ENCODE measurements around the gene SLC44A1. TPM values are rescaled to one million over a fixed set of nuclear protein-coding genes. Genes with fewer than 3 reads are reported as not detected.

SLC44A1 gene
- total RNA-seq, 1 experiment from 2014 or later: 55.4 TPM

DNA sequence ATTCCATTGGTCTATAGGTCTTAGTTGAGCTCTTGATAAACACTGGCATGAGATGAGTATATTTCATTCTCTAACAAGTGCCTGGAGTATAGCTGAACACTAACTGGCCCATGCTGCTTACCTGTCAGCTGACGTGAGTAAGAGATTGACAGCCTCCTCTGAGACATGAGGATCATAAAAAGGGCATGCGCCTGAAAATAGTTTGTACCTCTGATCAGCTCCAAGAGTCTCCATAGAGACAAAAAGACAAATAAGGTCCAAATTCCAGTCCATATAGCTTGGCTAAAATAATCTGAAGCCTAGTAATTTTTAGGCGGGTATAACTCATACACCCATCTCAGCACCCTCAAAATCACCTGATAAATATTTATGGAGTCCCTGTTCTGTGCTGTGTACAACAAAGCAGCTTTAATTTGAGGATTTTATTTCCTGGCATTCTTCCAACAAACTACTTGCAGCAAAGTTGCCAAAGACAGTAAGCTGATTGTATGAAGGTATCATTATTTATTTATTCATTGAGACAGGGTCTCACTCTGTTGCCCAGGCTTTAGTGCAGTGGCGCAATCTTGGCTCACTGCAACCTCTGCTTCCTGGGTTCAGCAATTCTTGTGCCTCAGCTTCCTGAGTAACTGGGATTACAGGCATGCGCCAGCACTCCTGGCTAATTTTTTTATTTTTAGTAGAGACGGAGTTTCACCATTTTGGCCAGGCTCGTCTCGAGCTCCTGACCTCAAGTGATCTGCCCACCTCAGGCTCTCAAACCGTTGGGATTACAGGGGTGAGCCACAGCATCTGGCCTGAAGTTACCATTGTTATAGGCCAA is 187.2 kb downstream of the SLC44A1 start:
- no peak for DNase-seq (ENCODE audit: low read depth)

- no peak for DNase-seq (ENCODE audit: low read depth)
Observed at GRCh38 chr9:105432247-105432842, 187.9 kb downstream of the SLC44A1 start.

- DNase-seq (ENCODE audit: low read depth): no peak
Observed at GRCh38 chr9:105435453-105435852, 191.0 kb downstream of the SLC44A1 start.

DNA sequence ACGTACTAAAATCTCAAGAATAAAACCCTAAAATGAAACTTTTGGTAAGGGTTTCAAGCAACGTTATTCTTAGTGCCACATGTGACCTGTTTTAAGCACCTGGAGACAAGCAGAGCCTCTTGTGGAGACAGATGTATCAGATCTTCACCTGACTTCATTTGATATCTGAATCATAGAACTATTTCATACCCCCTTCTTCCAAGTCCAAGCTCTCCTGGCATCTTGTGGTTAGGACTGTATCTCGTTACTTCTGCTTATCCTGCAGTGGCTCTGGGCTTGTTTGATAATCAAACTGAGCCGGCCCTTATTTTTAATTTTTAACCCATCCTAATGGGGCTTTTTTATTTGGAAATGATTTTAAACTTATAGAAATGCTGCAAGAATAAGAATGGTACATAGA is 192.3 kb downstream of the SLC44A1 start:
- DNase-seq (ENCODE audit: low read depth): no peak

DNA sequence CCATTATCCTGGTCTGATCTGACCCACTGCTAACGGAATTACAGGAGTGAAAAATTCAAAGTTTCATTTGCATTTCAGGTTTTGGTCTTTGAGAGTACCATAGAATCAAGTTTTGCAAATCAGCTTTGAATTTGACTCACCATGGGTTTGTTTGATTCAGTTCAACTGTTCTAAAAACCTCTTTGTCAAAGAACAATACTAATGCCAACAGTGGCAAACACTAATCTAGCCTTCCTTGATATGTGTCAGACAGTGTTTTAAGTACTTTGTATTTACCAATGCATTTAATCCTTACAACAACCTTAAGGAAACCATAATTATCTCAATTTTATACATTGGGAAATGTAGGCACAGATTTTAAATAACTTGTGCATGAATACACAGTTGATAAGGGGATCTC is 193.3 kb downstream of the SLC44A1 start:
- no peak for DNase-seq (ENCODE audit: low read depth)

GRCh38 chr9:105438141-105438806 is 193.8 kb downstream of the SLC44A1 start:
- no peak for DNase-seq (ENCODE audit: low read depth)

DNA sequence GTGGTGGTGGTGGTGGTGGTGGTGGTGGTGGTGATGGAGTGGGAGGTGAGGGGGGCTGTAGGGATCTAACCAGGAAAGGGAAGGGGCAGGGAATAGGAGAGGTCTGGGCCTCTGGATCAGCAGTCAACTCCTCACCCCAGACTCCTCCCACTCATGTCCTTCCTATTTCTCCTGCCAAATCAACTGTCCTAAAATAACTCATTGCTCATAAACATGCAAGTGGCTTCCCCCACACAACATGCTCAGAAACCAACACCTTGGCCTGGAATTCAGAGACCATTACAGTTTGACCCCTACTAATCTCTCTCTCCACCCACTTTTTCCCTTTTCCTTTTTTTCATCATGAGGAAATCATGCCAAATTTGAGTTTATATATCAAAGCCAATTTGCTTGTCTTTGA is 195.0 kb downstream of the SLC44A1 start:
- DNase-seq (ENCODE audit: low read depth): no peak

DNA sequence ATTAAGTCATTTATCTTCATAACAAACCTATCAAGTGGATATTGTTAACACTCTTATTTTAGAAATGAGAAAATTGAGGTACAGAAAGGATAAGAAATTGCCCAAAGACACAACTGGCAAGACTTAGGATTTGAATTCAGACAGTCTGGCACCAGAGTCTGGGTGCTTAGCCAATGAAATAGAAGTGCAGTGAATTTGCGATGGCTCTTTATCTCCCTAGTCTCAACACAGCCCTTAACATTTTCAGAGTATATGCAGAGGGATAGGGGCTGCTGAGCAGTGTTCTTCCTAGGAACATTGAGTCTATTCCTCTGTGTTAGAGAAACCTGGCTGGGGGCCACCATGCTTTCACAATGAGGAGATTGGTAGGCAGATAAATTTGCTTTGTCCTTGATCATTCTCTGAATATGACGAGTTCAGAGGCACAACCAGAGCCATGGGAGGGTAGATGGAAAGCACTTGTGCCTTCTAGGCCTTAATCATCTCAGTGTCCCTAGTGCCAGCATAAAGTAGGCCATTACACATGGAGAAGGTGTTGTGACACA is 197.2 kb downstream of the SLC44A1 start:
- no peak for DNase-seq (ENCODE audit: low read depth)

DNA sequence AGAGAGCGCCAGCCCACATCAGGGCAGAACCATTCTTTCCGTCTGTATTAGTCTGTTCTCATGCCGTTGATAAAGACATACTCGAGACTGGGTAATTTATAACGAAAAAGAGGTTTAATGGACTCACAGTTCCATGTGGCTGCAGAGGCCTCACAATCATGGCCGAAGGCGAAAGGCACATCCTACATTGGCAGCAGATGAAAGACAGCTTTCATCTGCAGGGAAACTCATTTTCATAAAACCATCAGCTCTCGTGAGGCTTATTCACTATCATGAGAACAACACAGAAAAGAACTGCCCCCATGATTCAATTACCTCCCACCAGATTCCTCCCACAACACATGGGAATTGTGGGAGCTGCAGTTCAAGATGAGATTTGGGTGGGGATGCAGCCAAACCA is 198.7 kb downstream of the SLC44A1 start:
- no peak for DNase-seq (ENCODE audit: low read depth)

DNA sequence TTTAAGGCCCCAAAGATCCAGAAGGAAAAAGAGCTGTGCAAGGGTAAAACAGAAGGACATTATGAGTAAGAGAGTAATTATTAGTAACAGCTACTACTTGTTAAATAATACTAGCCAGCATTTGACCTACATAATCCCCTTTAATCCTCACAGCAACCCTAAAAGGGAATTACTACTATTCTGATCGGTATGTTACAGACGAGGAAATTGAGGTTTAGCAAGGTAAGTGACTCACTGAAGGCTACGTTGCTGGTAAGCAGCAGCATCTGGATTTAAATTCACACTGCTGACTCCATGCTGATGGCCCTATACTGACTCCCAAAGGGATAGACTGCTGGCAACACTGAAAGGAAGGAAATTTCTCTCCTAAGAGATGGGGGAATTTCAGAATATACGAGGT is 199.7 kb downstream of the SLC44A1 start:
- peak; percentile 34 for DNase-seq (ENCODE audit: low read depth)

GRCh38 chr9:105445203-105445881 is 200.9 kb downstream of the SLC44A1 start:
- no peak for DNase-seq (ENCODE audit: low read depth)

DNA sequence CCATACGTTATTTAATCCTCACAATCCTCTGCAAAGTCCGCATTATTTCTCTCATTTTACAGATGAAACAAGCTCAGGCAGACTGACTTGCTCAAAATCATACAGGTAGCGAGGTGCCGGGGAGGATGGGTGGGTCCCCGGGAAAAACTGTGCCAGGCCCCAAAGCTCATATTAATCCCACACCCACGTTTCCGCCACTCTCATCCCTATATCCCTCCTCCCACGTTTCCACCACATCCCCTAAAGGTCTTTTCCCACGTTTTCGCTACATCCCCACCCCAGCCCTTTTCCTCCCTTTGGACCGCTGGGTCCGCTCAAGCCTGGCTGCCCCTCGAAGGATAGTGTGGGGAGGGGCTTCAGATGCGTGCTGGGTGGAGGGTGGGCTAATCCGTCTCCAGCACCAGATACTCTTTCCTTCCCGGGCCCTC is 202.9 kb downstream of the SLC44A1 start:
- no peak for DNase-seq (ENCODE audit: low read depth)

- DNase-seq (ENCODE audit: low read depth): peak; percentile 91
Observed at GRCh38 chr9:105447814-105448812, 203.7 kb downstream of the SLC44A1 start, which contains the start of gene FSD1L. TSS of gene FSD1L (plus strand) at chr9:105448034. CDS start at chr9:105448221, 187 bp downstream.

DNA sequence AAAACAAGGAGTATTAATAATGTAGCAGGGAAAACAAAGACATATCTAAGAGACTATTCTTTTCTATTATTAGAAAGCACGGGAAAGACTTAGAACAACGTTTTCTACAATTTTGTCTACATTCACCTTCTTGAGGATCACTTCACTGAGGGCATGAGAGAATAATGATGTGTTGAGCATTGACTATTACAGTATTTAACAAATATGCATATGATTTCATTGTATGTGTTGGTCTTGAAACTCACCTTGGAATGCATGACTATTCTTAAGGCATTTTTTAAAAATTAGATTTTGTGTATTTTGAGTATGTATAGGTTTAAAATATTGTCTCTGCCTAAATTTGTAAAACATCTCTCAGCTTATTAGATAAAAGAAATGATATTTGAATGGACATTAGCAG is 204.6 kb downstream of the SLC44A1 start:
- peak; percentile 2 for DNase-seq (ENCODE audit: low read depth)

DNA sequence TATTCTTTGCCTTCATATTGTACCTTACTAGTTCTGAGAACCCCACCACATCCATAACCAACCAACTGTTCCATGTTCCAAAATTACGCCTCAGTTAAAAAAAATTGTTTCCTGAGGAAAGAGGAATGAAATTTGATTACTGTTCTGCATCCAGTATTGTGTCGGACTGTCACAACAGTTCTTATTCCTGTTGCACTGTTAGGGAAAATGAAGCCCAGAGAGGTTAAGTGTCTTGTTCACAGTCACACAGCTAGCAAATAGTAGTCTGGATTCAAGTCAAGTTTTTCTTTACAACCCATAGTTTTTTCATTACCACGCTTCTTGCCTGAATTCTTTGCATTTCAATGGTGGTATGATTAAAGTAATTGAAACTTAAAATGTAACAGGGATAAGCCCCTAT is 207.7 kb downstream of the SLC44A1 start:
- DNase-seq (ENCODE audit: low read depth): no peak

DNA sequence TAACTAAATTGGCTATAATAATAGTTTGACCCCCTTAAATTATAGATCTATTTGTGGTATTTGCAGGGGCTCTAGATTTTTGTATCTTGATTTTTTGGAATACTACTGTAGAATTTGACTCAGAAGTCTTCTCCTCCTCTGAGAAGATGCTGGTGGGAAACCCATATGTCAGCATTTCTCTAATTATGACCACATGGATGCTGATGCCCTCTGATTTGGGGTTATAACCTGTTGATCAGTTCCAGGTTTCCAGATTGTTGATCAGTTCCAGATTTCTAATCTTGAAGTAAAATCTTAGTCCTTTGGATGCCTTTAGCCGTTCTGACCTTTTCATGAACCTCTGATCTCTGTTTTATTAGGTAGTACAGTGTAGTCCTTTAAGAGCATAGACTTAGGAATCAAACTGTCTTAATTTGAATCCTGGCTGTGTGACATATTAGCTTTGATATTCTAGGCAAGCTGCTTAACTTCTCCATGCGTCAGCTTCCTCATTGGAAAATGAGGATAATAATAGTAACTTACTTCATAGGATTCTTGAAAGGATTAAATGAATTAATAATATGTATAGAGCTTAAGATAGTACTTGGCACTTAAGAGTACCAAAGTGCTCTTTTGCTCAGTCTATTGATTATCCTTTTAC is 211.5 kb downstream of the SLC44A1 start:
- DNase-seq (ENCODE audit: low read depth): no peak

DNA sequence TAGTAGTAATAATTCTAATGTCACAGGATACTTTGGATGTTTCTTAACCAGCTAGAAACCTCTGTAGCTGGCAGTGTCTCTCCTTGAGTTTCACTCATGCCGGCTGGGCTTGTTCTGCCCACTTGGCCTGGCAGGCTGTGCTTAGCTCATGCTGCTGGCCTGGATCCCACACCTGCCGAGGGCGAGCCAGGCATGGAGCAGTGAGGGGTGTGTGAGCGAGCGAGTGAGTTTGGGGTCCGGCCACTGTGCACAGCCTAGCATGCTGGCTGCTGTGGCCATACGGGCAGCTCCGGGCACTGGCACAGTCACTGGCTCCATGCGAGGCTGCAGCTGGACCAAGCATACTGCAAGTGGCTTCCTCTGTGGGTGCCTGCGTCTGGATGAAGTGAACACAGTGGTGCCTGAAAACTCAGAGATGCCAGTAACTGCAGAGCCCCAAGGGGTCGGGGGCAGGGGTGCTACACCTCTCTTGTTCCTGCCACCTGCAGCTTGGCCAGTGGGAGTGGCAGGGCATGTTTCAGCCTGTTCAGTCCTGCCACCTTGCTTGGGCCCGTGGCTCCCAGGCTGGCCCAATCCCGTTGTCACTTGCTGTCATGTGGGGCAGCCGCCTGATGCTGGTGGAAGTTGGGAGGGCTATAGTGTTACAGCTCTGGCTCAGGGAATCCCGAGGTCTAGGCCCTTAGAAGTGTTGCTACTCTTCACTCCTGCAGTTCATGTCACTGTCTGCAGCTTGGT is 213.3 kb downstream of the SLC44A1 start:
- no peak for DNase-seq (ENCODE audit: low read depth)

DNA sequence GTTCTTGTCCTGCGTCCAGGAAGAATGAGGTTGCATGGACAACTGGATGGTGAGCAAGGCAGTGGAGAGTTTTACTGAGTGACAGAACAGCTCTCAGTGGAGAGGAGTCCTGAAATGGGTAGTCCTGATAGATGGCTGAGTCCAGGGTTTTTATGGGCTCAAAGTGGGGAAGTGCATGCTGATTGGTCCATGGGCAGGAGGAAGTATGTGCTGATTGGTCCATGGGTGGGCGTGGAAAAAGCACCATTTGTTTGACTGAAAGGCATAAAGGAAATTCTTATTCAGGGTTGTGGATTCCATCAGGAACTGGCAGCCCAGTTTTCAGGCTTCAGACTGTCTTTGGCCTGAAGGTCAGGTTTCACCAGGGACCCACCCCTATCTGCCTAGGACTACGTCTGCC is 214.0 kb downstream of the SLC44A1 start:
- no peak for DNase-seq (ENCODE audit: low read depth)

GRCh38 chr9:105459336-105459735 is 214.9 kb downstream of the SLC44A1 start:
- no peak for DNase-seq (ENCODE audit: low read depth)

Data from M059J (cell line).